PC-3 (cell line): Measurements from ENCODE around the gene ACTR1A. TPM values are rescaled to one million over a fixed set of nuclear protein-coding genes. Genes with fewer than 3 reads are reported as not detected.

Experiments
- ATAC-seq: fragments of 200-7000 bp; cut with Tn5 transposase; 2 replicates; pipeline ENCODE4 v1.9.1; 2020; ENCODE audit warnings: mild to moderate bottlenecking, moderate library complexity
- BruUV-seq: library from RNA; stranded (reverse); fragments of 400-500 nt; replicated peaks from 2 replicates; lab custom pipeline; 2021; lab: Mats Ljungman, UMichigan
- CTCF ChIA-PET: fragments of 300-600 bp; sonication (Branson Sonifier 250); formaldehyde crosslinking; loops from one replicate; lab custom pipeline; 2022; ENCODE audit warnings: antibody characterized with exemption; lab: Charles Lee
- POLR2A ChIA-PET: fragments of 300-600 bp; sonication (Branson Sonifier 250); formaldehyde crosslinking; loops from one replicate; lab custom pipeline; 2022; ENCODE audit warnings: antibody characterized with exemption; ENCODE audit not compliant: unreplicated experiment; lab: Charles Lee
- DNase-seq: peaks from one replicate; pipeline ENCODE4 v3.0.0-alpha.2; 2015
- H2AFZ ChIP-seq: fragments of 300-600 bp; sonication (generic); 2 replicates; pipeline ENCODE4 v1.6.0; 2016; ENCODE audit warnings: antibody characterized with exemption, low read length
- H3F3A ChIP-seq: fragments of 300-600 bp; sonication (generic); one replicate; pipeline ENCODE4 v1.6.0; 2017; ENCODE audit warnings: antibody characterized with exemption, low read length, control low read depth, mild to moderate bottlenecking; ENCODE audit not compliant: unreplicated experiment
- H3K27ac ChIP-seq: fragments of 300-600 bp; sonication (generic); 2 replicates; pipeline ENCODE4 v1.5.1; 2016; ENCODE audit warnings: mild to moderate bottlenecking, low read length
- H3K27me3 ChIP-seq: fragments of 300-600 bp; sonication (generic); 2 replicates; pipeline ENCODE4 v1.6.1; 2016; ENCODE audit warnings: low read length, mixed read lengths
- H3K36me3 ChIP-seq: fragments of 300-600 bp; sonication (generic); 2 replicates; pipeline ENCODE4 v1.6.1; 2016; ENCODE audit warnings: low read depth, mixed run types, low read length, mixed read lengths
- H3K4me1 ChIP-seq: fragments of 300-600 bp; sonication (generic); 2 replicates; pipeline ENCODE4 v1.5.1; 2016; ENCODE audit warnings: low read length; ENCODE audit not compliant: insufficient read depth
- H3K4me2 ChIP-seq: fragments of 300-600 bp; sonication (generic); 2 replicates; pipeline ENCODE4 v1.6.0; 2016; ENCODE audit warnings: low read length
- H3K4me3 ChIP-seq: fragments of 300-600 bp; sonication (generic); 2 replicates; pipeline ENCODE4 v1.5.1; 2016; ENCODE audit warnings: mild to moderate bottlenecking, low read length, mixed read lengths
- H3K79me2 ChIP-seq: fragments of 300-600 bp; sonication (generic); 2 replicates; pipeline ENCODE4 v1.6.1; 2017; ENCODE audit warnings: low read length, mixed read lengths
- H3K9ac ChIP-seq: fragments of 300-600 bp; sonication (generic); 2 replicates; pipeline ENCODE4 v1.6.0; 2016; ENCODE audit warnings: mild to moderate bottlenecking, low read length
- H3K9me2 ChIP-seq: fragments of 300-600 bp; sonication (generic); replicated peaks from 2 replicates; pipeline ENCODE4 v1.6.1; 2016; ENCODE audit warnings: mixed run types, low read length, mixed read lengths
- H3K9me3 ChIP-seq: fragments of 300-600 bp; sonication (generic); 2 replicates; pipeline ENCODE4 v1.6.1; 2016; ENCODE audit warnings: low read length, mixed read lengths
- H4K20me1 ChIP-seq: fragments of 300-600 bp; sonication (generic); 2 replicates; pipeline ENCODE4 v1.6.1; 2016; ENCODE audit warnings: low read length, mixed read lengths
- EZH2 ChIP-seq: fragments of 300-600 bp; sonication (generic); IDR thresholded peaks from one replicate; pipeline ENCODE4 v1.6.1; 2017; ENCODE audit warnings: antibody characterized with exemption, mild to moderate bottlenecking, low read length; ENCODE audit not compliant: unreplicated experiment
- EZH2phosphoT487 ChIP-seq: fragments of 300-600 bp; sonication (generic); IDR thresholded peaks from 2 replicates; pipeline ENCODE4 v1.6.1; 2018; ENCODE audit warnings: mild to moderate bottlenecking, antibody characterized with exemption, low read length, borderline replicate concordance
- intact Hi-C: fragments of 100-400 bp; cut with micrococcal nuclease; formaldehyde crosslinking; loops from 2 replicates; pipeline ENCODE4 v1.9.0; 2023
- total RNA-seq: library from RNA; depleted of rRNA; stranded (reverse); fragments of >200 nt; gene quantifications from 2 replicates; pipeline ENCODE4 v1.2.3, GENCODE V29; 2014
- TF ChIP-seq, protein P1 (sequence below): fragments of 300-600 bp; sonication (generic); conservative IDR thresholded peaks from 2 replicates; pipeline ENCODE4 v1.5.1; 2017; ENCODE audit warnings: antibody characterized with exemption, low read depth, mild to moderate bottlenecking, low read length

ACTR1A gene
- total RNA-seq, 1 experiment from 2014 or later, result 69.9 TPM

GRCh38 chr10:102492983-102493382 lies 9.5 kb downstream of the ACTR1A start:
- Histone ChIP-seq H4K20me1 (0 out of 2 replicates have a peak, but pooled peaks cover 4% of the 10 kb centered on the region), H3K9ac (no peak overlapping the region), H2AFZ (no peak overlapping the region), H3K36me3 (peaks cover 5% of the 10 kb centered on the region; the same call in 1 of the 2 replicates), H3K79me2 (peaks cover 46% of the 10 kb centered on the region), H3K4me2 (no peak overlapping the region), H3K27ac (no peak overlapping the region), H3K4me1 (no peaks in the 10 kb centered on the region), H3K9me2 (no peaks in the 10 kb centered on the region), H3F3A (no peaks in the 10 kb centered on the region), H3K4me3 (no peak overlapping the region), H3K27me3 (no peaks in the 10 kb centered on the region), H3K9me3 (no peaks in the 10 kb centered on the region)
- DNase-seq (no peak), ATAC-seq (no peak)
- CTCF ChIA-PET, result no interaction called here
- TF ChIP-seq EZH2 (no peak), EZH2phosphoT487 (no peak)
- TF ChIP-seq, protein P1, sequence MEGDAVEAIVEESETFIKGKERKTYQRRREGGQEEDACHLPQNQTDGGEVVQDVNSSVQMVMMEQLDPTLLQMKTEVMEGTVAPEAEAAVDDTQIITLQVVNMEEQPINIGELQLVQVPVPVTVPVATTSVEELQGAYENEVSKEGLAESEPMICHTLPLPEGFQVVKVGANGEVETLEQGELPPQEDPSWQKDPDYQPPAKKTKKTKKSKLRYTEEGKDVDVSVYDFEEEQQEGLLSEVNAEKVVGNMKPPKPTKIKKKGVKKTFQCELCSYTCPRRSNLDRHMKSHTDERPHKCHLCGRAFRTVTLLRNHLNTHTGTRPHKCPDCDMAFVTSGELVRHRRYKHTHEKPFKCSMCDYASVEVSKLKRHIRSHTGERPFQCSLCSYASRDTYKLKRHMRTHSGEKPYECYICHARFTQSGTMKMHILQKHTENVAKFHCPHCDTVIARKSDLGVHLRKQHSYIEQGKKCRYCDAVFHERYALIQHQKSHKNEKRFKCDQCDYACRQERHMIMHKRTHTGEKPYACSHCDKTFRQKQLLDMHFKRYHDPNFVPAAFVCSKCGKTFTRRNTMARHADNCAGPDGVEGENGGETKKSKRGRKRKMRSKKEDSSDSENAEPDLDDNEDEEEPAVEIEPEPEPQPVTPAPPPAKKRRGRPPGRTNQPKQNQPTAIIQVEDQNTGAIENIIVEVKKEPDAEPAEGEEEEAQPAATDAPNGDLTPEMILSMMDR, result no peak
- POLR2A ChIA-PET, result no interaction called here
- BruUV-seq, result no TSS peak
- intact Hi-C loops, result no loop called here

DNA sequence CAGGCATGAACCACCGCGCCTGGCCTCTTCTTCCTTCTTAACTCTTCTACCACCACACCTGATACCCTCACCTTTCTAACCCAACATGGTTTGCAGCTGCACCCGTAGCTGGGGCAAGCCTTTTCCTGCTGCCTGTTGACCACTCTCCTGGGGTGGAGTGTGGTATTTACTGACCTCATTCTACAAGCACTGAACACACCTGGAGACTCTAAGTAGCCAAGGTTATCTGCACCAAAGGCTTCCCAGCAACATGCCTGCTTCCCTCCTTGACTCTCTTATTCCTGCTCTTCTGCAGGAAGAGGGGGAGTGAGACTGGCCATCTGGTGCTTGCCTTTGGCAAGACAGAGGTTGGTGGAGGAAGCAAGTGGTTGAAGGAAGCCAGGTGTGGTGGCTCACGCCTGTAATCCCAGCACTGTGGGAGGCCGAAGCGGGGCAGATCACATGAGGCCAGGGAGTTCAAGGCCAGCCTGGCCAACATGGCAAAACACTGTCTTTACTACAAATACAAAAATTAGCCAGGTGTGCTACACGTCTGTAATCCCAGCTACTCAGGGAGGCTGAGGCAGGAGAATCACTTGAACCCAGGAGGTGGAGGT lies 10.1 kb downstream of the ACTR1A start:
- Histone ChIP-seq H3K27ac (no peak overlapping the region), H3K4me2 (no peak overlapping the region), H3K36me3 (peaks cover 8% of the 10 kb centered on the region; the same call in 1 of the 2 replicates), H2AFZ (no peak overlapping the region), H3K9me2 (no peaks in the 10 kb centered on the region), H3F3A (no peaks in the 10 kb centered on the region), H3K9me3 (no peaks in the 10 kb centered on the region), H4K20me1 (0 out of 2 replicates have a peak, but pooled peaks cover 4% of the 10 kb centered on the region), H3K79me2 (peaks cover 41% of the 10 kb centered on the region), H3K9ac (no peak overlapping the region), H3K4me3 (no peak overlapping the region), H3K27me3 (no peaks in the 10 kb centered on the region), H3K4me1 (no peaks in the 10 kb centered on the region)
- POLR2A ChIA-PET, result no interaction called here
- BruUV-seq, result no TSS peak
- intact Hi-C loops, result no loop called here
- ATAC-seq (no peak), DNase-seq (no peak)
- CTCF ChIA-PET, result no interaction called here
- TF ChIP-seq EZH2 (no peak), EZH2phosphoT487 (no peak)
- TF ChIP-seq, protein P1, result no peak

- Histone ChIP-seq H3K4me2 (no peak overlapping the region), H3K27me3 (no peaks in the 10 kb centered on the region), H3K9ac (no peak overlapping the region), H3K36me3 (peaks cover 8% of the 10 kb centered on the region; the same call in 1 of the 2 replicates), H3K4me1 (no peaks in the 10 kb centered on the region), H3K27ac (no peak overlapping the region), H3K4me3 (no peak overlapping the region), H2AFZ (no peak overlapping the region), H3K9me3 (no peaks in the 10 kb centered on the region), H4K20me1 (0 out of 2 replicates have a peak, but pooled peaks cover under 1% of the 10 kb centered on the region), H3K9me2 (no peaks in the 10 kb centered on the region), H3F3A (no peaks in the 10 kb centered on the region), H3K79me2 (peaks cover 29% of the 10 kb centered on the region)
- no peak for ATAC-seq
- no peak for TF ChIP-seq EZH2phosphoT487
- TF ChIP-seq, protein P1, result no peak
- no peak for TF ChIP-seq EZH2
- no peak for DNase-seq
- no TSS peak for BruUV-seq
- intact Hi-C loops, result no loop called here
- POLR2A ChIA-PET, result no interaction called here
- CTCF ChIA-PET, result no interaction called here
Measured at GRCh38 chr10:102491136-102491535, 11.4 kb downstream of the ACTR1A start.
